Lower leg skin (tissue), 3 donors: ENCODE data around the gene MOSPD2.

Experiments used
- POLR2A ChIP-seq, 2 donors: fragments of 450-650 bp; IDR thresholded peaks; one replicate each; pipeline ENCODE4 v1.6.1; 2016 to 2017; ENCODE audit warnings: antibody characterized with exemption in 2 of 2, mild to moderate bottlenecking in 1 of 2, moderate library complexity in 1 of 2
- TF ChIP-seq, protein P1 (sequence below), 3 donors: fragments of 450-650 bp; IDR thresholded peaks; one replicate each; pipeline ENCODE4 v1.5.1; 2016; ENCODE audit warnings: antibody characterized with exemption in 3 of 3, mild to moderate bottlenecking in 3 of 3, moderate library complexity in 2 of 3

DNA sequence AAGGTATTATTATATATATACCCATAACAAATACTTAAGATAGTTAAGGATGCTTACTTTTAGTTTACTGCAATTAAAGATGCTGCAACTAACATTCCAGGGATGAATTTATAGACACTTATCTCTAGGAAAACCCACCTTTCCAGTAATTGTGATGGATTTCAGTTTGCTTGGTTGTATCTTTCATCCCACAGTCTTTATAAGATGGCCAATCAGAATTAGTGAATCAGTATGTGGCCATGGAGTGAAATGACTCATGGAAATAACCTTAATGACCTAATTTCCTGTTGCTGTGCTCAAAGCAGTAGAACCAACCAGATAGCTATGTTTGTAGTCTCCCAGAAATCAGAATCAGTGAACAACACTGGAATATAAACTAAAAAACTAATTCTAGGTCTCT is 26.4 kb downstream of the MOSPD2 start:
- TF ChIP-seq POLR2A (IDR thresholded peaks at IDR 0.05), result no peak
- TF ChIP-seq, protein P1, sequence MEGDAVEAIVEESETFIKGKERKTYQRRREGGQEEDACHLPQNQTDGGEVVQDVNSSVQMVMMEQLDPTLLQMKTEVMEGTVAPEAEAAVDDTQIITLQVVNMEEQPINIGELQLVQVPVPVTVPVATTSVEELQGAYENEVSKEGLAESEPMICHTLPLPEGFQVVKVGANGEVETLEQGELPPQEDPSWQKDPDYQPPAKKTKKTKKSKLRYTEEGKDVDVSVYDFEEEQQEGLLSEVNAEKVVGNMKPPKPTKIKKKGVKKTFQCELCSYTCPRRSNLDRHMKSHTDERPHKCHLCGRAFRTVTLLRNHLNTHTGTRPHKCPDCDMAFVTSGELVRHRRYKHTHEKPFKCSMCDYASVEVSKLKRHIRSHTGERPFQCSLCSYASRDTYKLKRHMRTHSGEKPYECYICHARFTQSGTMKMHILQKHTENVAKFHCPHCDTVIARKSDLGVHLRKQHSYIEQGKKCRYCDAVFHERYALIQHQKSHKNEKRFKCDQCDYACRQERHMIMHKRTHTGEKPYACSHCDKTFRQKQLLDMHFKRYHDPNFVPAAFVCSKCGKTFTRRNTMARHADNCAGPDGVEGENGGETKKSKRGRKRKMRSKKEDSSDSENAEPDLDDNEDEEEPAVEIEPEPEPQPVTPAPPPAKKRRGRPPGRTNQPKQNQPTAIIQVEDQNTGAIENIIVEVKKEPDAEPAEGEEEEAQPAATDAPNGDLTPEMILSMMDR (IDR thresholded peaks at IDR 0.05), result no peak
